ENCODE data around the gene LRRC4C. TPM values are rescaled to one million over a fixed set of nuclear protein-coding genes. Genes with fewer than 3 reads are reported as not detected.

Gene LRRC4C
- total and polyA plus RNA-seq, 2 donors (not counting 3 experiments of a cell fraction or from before 2014, with no cell fraction given), result not detected

- H3K36me3 ChIP-seq (ENCODE audit: control insufficient read depth in 2 of 2, extremely low read depth in 1 of 2, insufficient read depth in 2 of 2, low read length in 2 of 2), result no peaks in the 10 kb centered on the region
- H3K9me1 ChIP-seq (replicated peaks; ENCODE audit: control insufficient read depth, extremely low read depth, insufficient read depth, low read length), result no peaks in the 10 kb centered on the region
- DNase-seq (ENCODE audit: low read depth, low spot score), result no peak
- dilution Hi-C loops (cut with MboI; ENCODE audit: extremely low pct_ligation_motif_present, low sequenced_read_pairs) (no loop called here), intact Hi-C loops (cut with micrococcal nuclease) (no loop called here)
- no peak overlapping the region for H3K4me3 ChIP-seq (replicated peaks in 1 of 3; ENCODE audit: insufficient read depth in 1 of 3, low read depth in 1 of 3, low read length in 3 of 3)
- H4K20me1 ChIP-seq (replicated peaks; ENCODE audit: control insufficient read depth, extremely low read depth, insufficient read depth, low read length), result no peaks in the 10 kb centered on the region
- no peak overlapping the region for H3K9ac ChIP-seq (replicated peaks; ENCODE audit: extremely low read depth, insufficient read depth, low read length)
- H2AFZ ChIP-seq (ENCODE audit: low read depth, low read length), result no peak overlapping the region
- peaks cover 2% of the 10 kb centered on the region for H3K9me3 ChIP-seq (replicated peaks; ENCODE audit: control insufficient read depth, insufficient read depth, low read length)
- no peak overlapping the region for H3K27ac ChIP-seq (ENCODE audit: insufficient read depth, low read depth, low read length)
- no peak overlapping the region for H3K4me2 ChIP-seq (ENCODE audit: insufficient read depth, low read length)
- H3K79me2 ChIP-seq (ENCODE audit: control insufficient read depth, insufficient read depth, low read length), result no peaks in the 10 kb centered on the region
- CTCF ChIA-PET, result no interaction called here
- FAIRE-seq, result no peak
- POLR2A ChIA-PET, result no interaction called here
- TF ChIP-seq POLR2AphosphoS5 (IDR thresholded peaks at IDR 0.05; ENCODE audit: insufficient read depth, low read depth, low read length), result no peak
- TF ChIP-seq MYC (IDR thresholded peaks at IDR 0.05; ENCODE audit: low read depth, low read length), result no peak
- TF ChIP-seq JUN (IDR thresholded peaks at IDR 0.05; ENCODE audit: borderline replicate concordance, insufficient read depth, insufficient read length, low read depth), result no peak
- TF ChIP-seq GATA2 (IDR thresholded peaks at IDR 0.05; ENCODE audit: insufficient read depth, insufficient read length, low read depth, low read length), result no peak
- TF ChIP-seq EZH2 (IDR thresholded peaks at IDR 0.05; ENCODE audit: borderline replicate concordance, low read depth, low read length, severe bottlenecking), result no peak
- TF ChIP-seq CTCF (IDR thresholded peaks at IDR 0.05; ENCODE audit: extremely low read depth in 1 of 2, insufficient read depth in 1 of 2, low read depth in 1 of 2, low read length in 2 of 2), result no peak
- no peak for TF ChIP-seq MAX (IDR thresholded peaks at IDR 0.05; ENCODE audit: insufficient read depth, insufficient read length)
- BruUV-seq (replicated peaks), result no TSS peak
- no peaks in the 10 kb centered on the region for H3K4me1 ChIP-seq (ENCODE audit: control insufficient read depth, extremely low read depth, insufficient read depth, low read length)
- no peaks in the 10 kb centered on the region for H3K27me3 ChIP-seq (ENCODE audit: control insufficient read depth in 2 of 2, insufficient read depth in 2 of 2, low read length in 2 of 2)
Measured at GRCh38 chr11:40877981-40878380, 581.5 kb downstream of the LRRC4C start.

Measured in endothelial cell of umbilical vein (primary cell).